CD14-positive monocyte (primary cell): ENCODE measurements around the gene LHX8. TPM values are rescaled to one million over a fixed set of nuclear protein-coding genes. Genes with fewer than 3 reads are reported as not detected.

Experiments
- DNase-seq, 3 donors: peaks; one replicate each; pipeline ENCODE4 v3.0.0-alpha.2; 2011 to 2022
- H2AFZ ChIP-seq: 2 replicates; pipeline ENCODE4 v1.6.0; 2012; ENCODE audit warnings: mild to moderate bottlenecking, low read depth, low read length, inconsistent platforms; ENCODE audit not compliant: insufficient read depth, poor library complexity, severe bottlenecking
- H3K27ac ChIP-seq, 2 donors: 1 replicate in 1 of 2; 2 replicates in 1 of 2; pipeline ENCODE4 v1.5.1; 2012 to 2013; ENCODE audit warnings: low read length in 2 of 2, control low read depth in 1 of 2, inconsistent platforms in 1 of 2, low read depth in 1 of 2, mild to moderate bottlenecking in 1 of 2
- H3K27me3 ChIP-seq, 2 donors: one replicate each; pipeline versions ENCODE4 v1.6.0 to v1.6.1; 2011 to 2013; ENCODE audit warnings: low read length in 2 of 2; ENCODE audit not compliant: control insufficient read depth in 2 of 2, insufficient read depth in 2 of 2
- H3K36me3 ChIP-seq, 2 donors: replicated peaks in 1 of 2; 1 replicate in 1 of 2; 2 replicates in 1 of 2; pipeline versions ENCODE4 v1.5.1 to v1.6.1; 2012 to 2013; ENCODE audit warnings: low read length in 2 of 2, control low read depth in 1 of 2, inconsistent platforms in 1 of 2, mild to moderate bottlenecking in 1 of 2; ENCODE audit not compliant: insufficient read depth in 2 of 2, control insufficient read depth in 1 of 2
- H3K4me1 ChIP-seq, 2 donors: 1 replicate in 1 of 2; 2 replicates in 1 of 2; pipeline versions ENCODE4 v1.5.1 to v1.6.1; 2012 to 2013; ENCODE audit warnings: low read length in 2 of 2, control low read depth in 1 of 2, inconsistent platforms in 1 of 2, mild to moderate bottlenecking in 1 of 2, moderate library complexity in 1 of 2; ENCODE audit not compliant: insufficient read depth in 2 of 2, control insufficient read depth in 1 of 2
- H3K4me2 ChIP-seq: replicated peaks from 2 replicates; pipeline ENCODE3; 2012; ENCODE audit warnings: low read length, moderate library complexity, mild to moderate bottlenecking; ENCODE audit not compliant: poor library complexity, severe bottlenecking; ENCODE audit errors: extremely low read depth
- H3K4me3 ChIP-seq, 3 experiments: fragments of 200-600 bp in 1 of 3; sonication (generic) in 1 of 3; replicated peaks in 1 of 3; 1 replicate in 2 of 3; 2 replicates in 1 of 3; pipeline ENCODE4 v1.5.1; 2011 to 2013; ENCODE audit warnings: low read length in 3 of 3, mild to moderate bottlenecking in 3 of 3, control low read depth in 2 of 3, low read depth in 2 of 3, inconsistent platforms in 1 of 3, moderate library complexity in 1 of 3
- H3K79me2 ChIP-seq: 2 replicates; pipeline ENCODE4 v1.6.0; 2012; ENCODE audit warnings: mild to moderate bottlenecking, control low read depth, inconsistent platforms, low read length, moderate library complexity; ENCODE audit not compliant: insufficient read depth
- H3K9ac ChIP-seq: 2 replicates; pipeline ENCODE4 v1.6.0; 2017; ENCODE audit warnings: low read length, mild to moderate bottlenecking; ENCODE audit not compliant: insufficient read depth, poor library complexity, severe bottlenecking
- H3K9me3 ChIP-seq, 2 donors: replicated peaks in 1 of 2; 1 replicate in 1 of 2; 2 replicates in 1 of 2; pipeline versions ENCODE4 v1.5.1 to v1.6.1; 2012 to 2013; ENCODE audit warnings: low read length in 2 of 2, control low read depth in 1 of 2; ENCODE audit not compliant: control insufficient read depth in 1 of 2, insufficient read depth in 1 of 2
- H4K20me1 ChIP-seq: 2 replicates; pipeline ENCODE4 v1.6.0; 2012; ENCODE audit warnings: mild to moderate bottlenecking, low read length, control low read depth, moderate library complexity; ENCODE audit not compliant: insufficient read depth
- H3K27ac Mint-ChIP-seq, 7 donors: one replicate each; pipeline ENCODE4 v1.8.0; 2020; ENCODE audit warnings: mild to moderate bottlenecking in 7 of 7, mixed read lengths in 7 of 7, moderate library complexity in 6 of 7, inconsistent platforms in 2 of 7
- H3K27me3 Mint-ChIP-seq, 3 donors: one replicate each; pipeline ENCODE4 v1.8.0; 2021 to 2022; ENCODE audit warnings: low read depth in 3 of 3, mild to moderate bottlenecking in 3 of 3, mixed read lengths in 3 of 3, moderate library complexity in 3 of 3, inconsistent platforms in 1 of 3
- H3K36me3 Mint-ChIP-seq, 2 donors: one replicate each; pipeline ENCODE4 v1.8.0; 2020; ENCODE audit warnings: mixed read lengths in 2 of 2, inconsistent platforms in 1 of 2, mild to moderate bottlenecking in 1 of 2
- H3K4me1 Mint-ChIP-seq: one replicate; pipeline ENCODE4 v1.8.0; 2020; ENCODE audit warnings: mild to moderate bottlenecking, mixed read lengths
- H3K4me3 Mint-ChIP-seq, 2 donors: one replicate each; pipeline ENCODE4 v1.8.0; 2020; ENCODE audit warnings: mild to moderate bottlenecking in 2 of 2, mixed read lengths in 2 of 2, moderate library complexity in 1 of 2
- H3K9me3 Mint-ChIP-seq, 7 donors: one replicate each; pipeline ENCODE4 v1.8.0; 2020 to 2022; ENCODE audit warnings: mixed read lengths in 7 of 7, mild to moderate bottlenecking in 6 of 7, moderate library complexity in 6 of 7, inconsistent platforms in 2 of 7
- CTCF ChIP-seq: fragments of 200-600 bp; IDR thresholded peaks from one replicate; pipeline ENCODE4 v1.8.0; 2022; ENCODE audit warnings: antibody characterized with exemption, mild to moderate bottlenecking
- WGBS: methylation state at CpG from one replicate; pipeline ENCODE4 v1.1.5; 2013; ENCODE audit warnings: missing lambda C conversion rate; ENCODE audit not compliant: insufficient coverage; 5-methylcytosine and 5-hydroxymethylcytosine counted together
- intact Hi-C, 2 donors: fragments of 100-400 bp; cut with micrococcal nuclease; formaldehyde crosslinking; loops; one replicate each; pipeline versions ENCODE4 v1.15.0 to v1.15.1; 2023
- polyA plus RNA-seq, 3 donors: library from polyadenylated mRNA; depleted of rRNA in 1 of 3; unstranded in 2 of 3; stranded (reverse) in 1 of 3; fragments of 300-500 nt in 2 of 3; fragments of >200 nt in 1 of 3; fragmentation: Illumina TruSeq in 2 of 3; gene quantifications; 1 replicate in 2 of 3; 2 replicates in 1 of 3; pipeline ENCODE4 v1.2.3, GENCODE V29; 2012 to 2021

LHX8 gene
- polyA plus RNA-seq, 3 donors: not detected

- Mint-ChIP-seq H3K4me3 (peak overlapping the region in 1 of 2 donors; percentile 75), H3K4me1 (no peaks in the 10 kb centered on the region), H3K27me3 (peaks cover 55 to 60% (median 58%) of the 10 kb centered on the region in 3 donors), H3K9me3 (peaks cover 8 to 42% (median 30%) of the 10 kb centered on the region in 7 donors), H3K36me3 (peaks cover 2 to 4% of the 10 kb centered on the region in 2 donors), H3K27ac (no peak overlapping the region)
- H3K4me2 ChIP-seq: no peak overlapping the region
- H3K36me3 ChIP-seq: no peaks in the 10 kb centered on the region
- no peaks in the 10 kb centered on the region for H4K20me1 ChIP-seq
- WGBS: 21% methylated on average over 19 of the region's 23 CpGs
- H3K27me3 ChIP-seq: peaks cover 40 to 68% of the 10 kb centered on the region in 2 donors
- no peak overlapping the region for H2AFZ ChIP-seq
- no peak for TF ChIP-seq CTCF
- H3K9ac ChIP-seq: no peak overlapping the region
- intact Hi-C loops: no loop called here
- H3K4me3 ChIP-seq: no peak overlapping the region
- peaks cover 7 to 47% of the 10 kb centered on the region in 2 donors for H3K9me3 ChIP-seq
- H3K27ac ChIP-seq: no peak overlapping the region
- no peaks in the 10 kb centered on the region for H3K79me2 ChIP-seq
- no peak for DNase-seq
- no peaks in the 10 kb centered on the region for H3K4me1 ChIP-seq
Measured at GRCh38 chr1:75124510-75124909, 9.7 kb upstream of the LHX8 start.

GRCh38 chr1:75125161-75125726 lies 8.9 kb upstream of the LHX8 start:
- H3K27me3 ChIP-seq: peaks cover 47 to 76% of the 10 kb centered on the region in 2 donors
- Mint-ChIP-seq H3K27me3 (peaks cover 62 to 67% (median 65%) of the 10 kb centered on the region in 3 donors), H3K4me1 (no peaks in the 10 kb centered on the region), H3K27ac (no peak overlapping the region), H3K36me3 (peaks cover 2 to 4% of the 10 kb centered on the region in 2 donors), H3K4me3 (peak overlapping the region in 1 of 2 donors; percentile 75), H3K9me3 (peaks cover 10 to 47% (median 36%) of the 10 kb centered on the region in 7 donors)
- no peak for DNase-seq
- peaks cover 7 to 54% of the 10 kb centered on the region in 2 donors for H3K9me3 ChIP-seq
- H3K4me2 ChIP-seq: no peak overlapping the region
- no peak for TF ChIP-seq CTCF
- no peaks in the 10 kb centered on the region for H3K36me3 ChIP-seq
- no peak overlapping the region for H3K9ac ChIP-seq
- no peak overlapping the region for H2AFZ ChIP-seq
- H3K79me2 ChIP-seq: no peaks in the 10 kb centered on the region
- no peak overlapping the region for H3K27ac ChIP-seq
- H4K20me1 ChIP-seq: no peaks in the 10 kb centered on the region
- H3K4me1 ChIP-seq: no peaks in the 10 kb centered on the region
- WGBS: 8% methylated on average over 36 of the region's 38 CpGs
- no peak overlapping the region for H3K4me3 ChIP-seq
- intact Hi-C loops: no loop called here
